ENCODE measurements around the gene EPHB2.

EPHB2 gene

GRCh38 chr1:22860883-22861385 lies 150.3 kb downstream of the EPHB2 start:
- DNase-seq (ENCODE audit: low spot score), result no peak

GRCh38 chr1:22861764-22862440 lies 151.3 kb downstream of the EPHB2 start:
- no peak for DNase-seq (ENCODE audit: low spot score)

- DNase-seq (ENCODE audit: low spot score), result no peak
Observed at GRCh38 chr1:22862752-22863151, 152.1 kb downstream of the EPHB2 start.

GRCh38 chr1:22863766-22864165 lies 153.1 kb downstream of the EPHB2 start:
- no peak for DNase-seq (ENCODE audit: low spot score)

GRCh38 chr1:22864886-22865285 lies 154.2 kb downstream of the EPHB2 start:
- DNase-seq (ENCODE audit: low spot score), result no peak

GRCh38 chr1:22865736-22866135 lies 155.1 kb downstream of the EPHB2 start:
- no peak for DNase-seq (ENCODE audit: low spot score)

- DNase-seq (ENCODE audit: low spot score), result no peak
Observed at GRCh38 chr1:22866868-22867267, 156.2 kb downstream of the EPHB2 start.

GRCh38 chr1:22868331-22868730 lies 157.7 kb downstream of the EPHB2 start:
- DNase-seq (ENCODE audit: low spot score), result no peak

GRCh38 chr1:22869325-22869724 lies 158.7 kb downstream of the EPHB2 start:
- no peak for DNase-seq (ENCODE audit: low spot score)

- DNase-seq (ENCODE audit: low spot score), result no peak
Observed at GRCh38 chr1:22870201-22870871, 159.7 kb downstream of the EPHB2 start.

- DNase-seq (ENCODE audit: low spot score), result no peak
Observed at GRCh38 chr1:22872981-22873664, 162.5 kb downstream of the EPHB2 start.

- no peak for DNase-seq (ENCODE audit: low spot score)
Observed at GRCh38 chr1:22874785-22875184, 164.1 kb downstream of the EPHB2 start.

GRCh38 chr1:22875241-22875640 lies 164.6 kb downstream of the EPHB2 start:
- no peak for DNase-seq (ENCODE audit: low spot score)

GRCh38 chr1:22875841-22876240 lies 165.2 kb downstream of the EPHB2 start:
- DNase-seq (ENCODE audit: low spot score), result no peak

- DNase-seq (ENCODE audit: low spot score), result peak; percentile 43
Observed at GRCh38 chr1:22876359-22877111, 165.9 kb downstream of the EPHB2 start.

GRCh38 chr1:22877112-22877915 lies 166.7 kb downstream of the EPHB2 start:
- DNase-seq (ENCODE audit: low spot score), result no peak

GRCh38 chr1:22877980-22878379 lies 167.3 kb downstream of the EPHB2 start:
- DNase-seq (ENCODE audit: low spot score), result no peak

- DNase-seq (ENCODE audit: low spot score), result no peak
Observed at GRCh38 chr1:22878626-22879025, 168.0 kb downstream of the EPHB2 start.

- DNase-seq (ENCODE audit: low spot score), result no peak
Observed at GRCh38 chr1:22879445-22879844, 168.8 kb downstream of the EPHB2 start.

- DNase-seq (ENCODE audit: low spot score), result no peak
Observed at GRCh38 chr1:22880174-22880601, 169.5 kb downstream of the EPHB2 start.

GRCh38 chr1:22883406-22883805 lies 172.8 kb downstream of the EPHB2 start:
- DNase-seq (ENCODE audit: low spot score), result no peak
